Thyroid gland (tissue), 4 donors: ENCODE measurements around the gene ATP8A1.

ENCODE experiments used
- CTCF ChIP-seq, 6 experiments: fragments of 200-600 bp in 3 of 6; fragments of 450-650 bp in 3 of 6; sonication (generic) in 3 of 6; IDR thresholded peaks; one replicate each; pipeline ENCODE4 v1.5.1; 2016 to 2019; ENCODE audit warnings: antibody characterized with exemption in 6 of 6, mild to moderate bottlenecking in 2 of 6, inconsistent platforms in 1 of 6, moderate library complexity in 1 of 6
- POLR2A ChIP-seq, 2 donors: fragments of 450-650 bp; IDR thresholded peaks; one replicate each; pipeline ENCODE4 v1.6.1; 2017; ENCODE audit warnings: antibody characterized with exemption in 2 of 2, mild to moderate bottlenecking in 2 of 2, moderate library complexity in 1 of 2

GRCh38 chr4:42656679-42656943, 294 bp downstream of the ATP8A1 start:
- TF ChIP-seq CTCF (IDR thresholded peaks at IDR 0.05), result no peak
- no peak for TF ChIP-seq POLR2A (IDR thresholded peaks at IDR 0.05)
